ENCODE results near the gene HOXA7. TPM values are rescaled to one million over a fixed set of nuclear protein-coding genes. Genes with fewer than 3 reads are reported as not detected.

The HOXA7 gene
- total RNA-seq, 1 experiment from 2014 or later, result not detected

GRCh38 chr7:27123007-27123476 is 33.4 kb downstream of the HOXA7 start:
- CTCF ChIA-PET, result interaction anchor here (0.6 kb wide), 1 partner anchor 387 kb away, joined by 4 read pairs; no protein-coding TSS in a partner anchor

GRCh38 chr7:27122077-27122910 is 34.2 kb downstream of the HOXA7 start:
- no peaks in the 10 kb centered on the region for H4K20me1 ChIP-seq (ENCODE audit: insufficient read depth)
- H3K36me3 ChIP-seq (ENCODE audit: low read depth), result peaks cover 22% of the 10 kb centered on the region
- BruUV-seq (replicated peaks), result no TSS peak
- TF ChIP-seq, protein P1, sequence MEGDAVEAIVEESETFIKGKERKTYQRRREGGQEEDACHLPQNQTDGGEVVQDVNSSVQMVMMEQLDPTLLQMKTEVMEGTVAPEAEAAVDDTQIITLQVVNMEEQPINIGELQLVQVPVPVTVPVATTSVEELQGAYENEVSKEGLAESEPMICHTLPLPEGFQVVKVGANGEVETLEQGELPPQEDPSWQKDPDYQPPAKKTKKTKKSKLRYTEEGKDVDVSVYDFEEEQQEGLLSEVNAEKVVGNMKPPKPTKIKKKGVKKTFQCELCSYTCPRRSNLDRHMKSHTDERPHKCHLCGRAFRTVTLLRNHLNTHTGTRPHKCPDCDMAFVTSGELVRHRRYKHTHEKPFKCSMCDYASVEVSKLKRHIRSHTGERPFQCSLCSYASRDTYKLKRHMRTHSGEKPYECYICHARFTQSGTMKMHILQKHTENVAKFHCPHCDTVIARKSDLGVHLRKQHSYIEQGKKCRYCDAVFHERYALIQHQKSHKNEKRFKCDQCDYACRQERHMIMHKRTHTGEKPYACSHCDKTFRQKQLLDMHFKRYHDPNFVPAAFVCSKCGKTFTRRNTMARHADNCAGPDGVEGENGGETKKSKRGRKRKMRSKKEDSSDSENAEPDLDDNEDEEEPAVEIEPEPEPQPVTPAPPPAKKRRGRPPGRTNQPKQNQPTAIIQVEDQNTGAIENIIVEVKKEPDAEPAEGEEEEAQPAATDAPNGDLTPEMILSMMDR (conservative IDR thresholded peaks at IDR 0.05), result no peak
- TF ChIP-seq EZH2 (IDR thresholded peaks at IDR 0.05; ENCODE audit: low read depth), result no peak
- H3K4me3 ChIP-seq, result no peak overlapping the region
- H3K4me1 ChIP-seq (replicated peaks; ENCODE audit: insufficient read depth), result peaks cover 10% of the 10 kb centered on the region
- H3K9me2 ChIP-seq (ENCODE audit: insufficient read depth), result no peaks in the 10 kb centered on the region
- POLR2A ChIA-PET (ENCODE audit: unreplicated experiment), result interaction anchor here (0.5 to 0.7 kb wide), 3 partner anchors 22 to 265 kb away, joined by 4 to 8 read pairs (median 6); no protein-coding TSS in a partner anchor
- DNase-seq, result no peak
- H2AFZ ChIP-seq, result no peak overlapping the region
- no peaks in the 10 kb centered on the region for H3K27me3 ChIP-seq (ENCODE audit: insufficient read depth, low read depth)
- H3K27ac ChIP-seq, result no peak overlapping the region
- peaks cover 17% of the 10 kb centered on the region for H3K79me2 ChIP-seq (ENCODE audit: low read depth)
- no peak overlapping the region for H3K4me2 ChIP-seq
- CTCF ChIA-PET, result interaction anchor here (0.6 kb wide), 1 partner anchor 386 kb away, joined by 4 read pairs; no protein-coding TSS in a partner anchor
- H3F3A ChIP-seq (ENCODE audit: insufficient read depth, low read depth), result peaks cover 34% of the 10 kb centered on the region
- intact Hi-C loops (cut with micrococcal nuclease; ENCODE audit: unreplicated experiment), result no loop called here
- no peaks in the 10 kb centered on the region for H3K9me3 ChIP-seq (ENCODE audit: insufficient read depth, low read depth)

More at GRCh38 chr7:27123007-27123476, 33.4 kb downstream of the HOXA7 start:
- Histone ChIP-seq H3K36me3 (ENCODE audit: low read depth) (peaks cover 16% of the 10 kb centered on the region), H3K79me2 (ENCODE audit: low read depth) (peaks cover 10% of the 10 kb centered on the region), H3K4me2 (no peak overlapping the region), H3K4me3 (no peak overlapping the region), H3K9me2 (ENCODE audit: insufficient read depth) (no peaks in the 10 kb centered on the region), H3K27me3 (ENCODE audit: insufficient read depth, low read depth) (no peaks in the 10 kb centered on the region), H4K20me1 (ENCODE audit: insufficient read depth) (no peaks in the 10 kb centered on the region), H3K9me3 (ENCODE audit: insufficient read depth, low read depth) (no peaks in the 10 kb centered on the region), H3K27ac (no peak overlapping the region), H3K4me1 (replicated peaks; ENCODE audit: insufficient read depth) (peaks cover 9% of the 10 kb centered on the region), H3F3A (ENCODE audit: insufficient read depth, low read depth) (peaks cover 32% of the 10 kb centered on the region), H2AFZ (no peak overlapping the region)
- intact Hi-C loops (cut with micrococcal nuclease; ENCODE audit: unreplicated experiment), result no loop called here
- DNase-seq, result no peak
- TF ChIP-seq EZH2 (IDR thresholded peaks at IDR 0.05; ENCODE audit: low read depth), result no peak
- TF ChIP-seq, protein P1 (conservative IDR thresholded peaks at IDR 0.05), result no peak
- no TSS peak for BruUV-seq (replicated peaks)
- POLR2A ChIA-PET (ENCODE audit: unreplicated experiment), result no interaction called here

- Histone ChIP-seq H3K27ac (no peak overlapping the region), H3K4me2 (no peak overlapping the region), H3K4me3 (no peak overlapping the region)
These were observed 34.8 kb downstream of the HOXA7 start for GRCh38 chr7:27121684-27122076.

More at GRCh38 chr7:27121684-27122076, 34.8 kb downstream of the HOXA7 start:
- POLR2A ChIA-PET (ENCODE audit: unreplicated experiment), result interaction anchor here (0.5 to 0.7 kb wide), 3 partner anchors 22 to 265 kb away, joined by 4 to 8 read pairs (median 6); no protein-coding TSS in a partner anchor
- Histone ChIP-seq H4K20me1 (ENCODE audit: insufficient read depth) (no peaks in the 10 kb centered on the region), H3F3A (ENCODE audit: insufficient read depth, low read depth) (peaks cover 34% of the 10 kb centered on the region), H3K36me3 (ENCODE audit: low read depth) (peaks cover 29% of the 10 kb centered on the region), H3K4me1 (replicated peaks; ENCODE audit: insufficient read depth) (peaks cover 16% of the 10 kb centered on the region), H3K9me2 (ENCODE audit: insufficient read depth) (no peaks in the 10 kb centered on the region), H3K27me3 (ENCODE audit: insufficient read depth, low read depth) (no peaks in the 10 kb centered on the region), H3K9me3 (ENCODE audit: insufficient read depth, low read depth) (no peaks in the 10 kb centered on the region), H3K79me2 (ENCODE audit: low read depth) (peaks cover 23% of the 10 kb centered on the region), H2AFZ (no peak overlapping the region)
- CTCF ChIA-PET, result no interaction called here
- intact Hi-C loops (cut with micrococcal nuclease; ENCODE audit: unreplicated experiment), result no loop called here
- TF ChIP-seq, protein P1 (conservative IDR thresholded peaks at IDR 0.05), result no peak
- TF ChIP-seq EZH2 (IDR thresholded peaks at IDR 0.05; ENCODE audit: low read depth), result no peak
- BruUV-seq (replicated peaks), result no TSS peak
- no peak for DNase-seq
